Measurements from ENCODE around the gene CDKN1A.

DNA sequence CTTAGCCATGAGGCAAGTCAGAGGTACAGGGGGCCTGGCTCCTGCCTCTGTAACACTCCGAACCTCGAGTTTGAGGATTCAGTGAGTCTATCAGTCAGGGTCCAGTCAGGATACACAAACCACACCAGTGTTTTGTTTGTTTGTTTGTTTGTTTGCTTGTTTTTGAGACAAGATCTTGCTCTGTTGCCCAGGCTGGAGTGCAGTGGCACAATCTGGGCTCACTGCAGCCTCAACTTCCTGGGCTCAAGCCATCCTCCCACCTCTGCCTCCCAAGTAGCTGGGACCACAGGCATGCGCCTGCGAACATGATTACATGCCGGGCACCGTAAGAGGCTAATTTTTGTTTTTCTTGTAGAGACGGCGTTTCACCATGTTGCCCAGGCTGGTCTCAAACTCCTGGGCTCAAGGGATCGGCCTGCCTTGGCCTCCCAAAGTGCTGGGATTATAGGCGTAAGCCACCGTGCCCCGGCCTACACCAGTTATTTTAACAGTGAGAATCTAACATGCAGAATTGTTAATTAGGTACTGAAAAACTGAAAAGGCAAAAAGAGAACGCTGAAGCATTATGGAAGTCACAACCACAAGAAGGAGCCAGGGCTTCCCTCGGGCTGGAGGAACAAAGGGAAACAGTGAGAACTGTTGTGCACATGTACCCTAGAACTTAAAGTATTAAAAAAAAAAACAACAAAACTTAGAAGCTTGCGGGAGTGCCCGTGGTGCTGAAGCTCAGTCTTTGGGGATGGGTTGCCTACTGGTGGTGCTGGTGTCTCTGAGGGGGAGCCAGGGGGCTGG lies 44.0 kb upstream of the CDKN1A start:
- TF ChIP-seq, protein P1, sequence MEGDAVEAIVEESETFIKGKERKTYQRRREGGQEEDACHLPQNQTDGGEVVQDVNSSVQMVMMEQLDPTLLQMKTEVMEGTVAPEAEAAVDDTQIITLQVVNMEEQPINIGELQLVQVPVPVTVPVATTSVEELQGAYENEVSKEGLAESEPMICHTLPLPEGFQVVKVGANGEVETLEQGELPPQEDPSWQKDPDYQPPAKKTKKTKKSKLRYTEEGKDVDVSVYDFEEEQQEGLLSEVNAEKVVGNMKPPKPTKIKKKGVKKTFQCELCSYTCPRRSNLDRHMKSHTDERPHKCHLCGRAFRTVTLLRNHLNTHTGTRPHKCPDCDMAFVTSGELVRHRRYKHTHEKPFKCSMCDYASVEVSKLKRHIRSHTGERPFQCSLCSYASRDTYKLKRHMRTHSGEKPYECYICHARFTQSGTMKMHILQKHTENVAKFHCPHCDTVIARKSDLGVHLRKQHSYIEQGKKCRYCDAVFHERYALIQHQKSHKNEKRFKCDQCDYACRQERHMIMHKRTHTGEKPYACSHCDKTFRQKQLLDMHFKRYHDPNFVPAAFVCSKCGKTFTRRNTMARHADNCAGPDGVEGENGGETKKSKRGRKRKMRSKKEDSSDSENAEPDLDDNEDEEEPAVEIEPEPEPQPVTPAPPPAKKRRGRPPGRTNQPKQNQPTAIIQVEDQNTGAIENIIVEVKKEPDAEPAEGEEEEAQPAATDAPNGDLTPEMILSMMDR (IDR thresholded peaks at IDR 0.05; ENCODE audit: insufficient read depth, low read length) = no peak
- TF ChIP-seq, protein P2, sequence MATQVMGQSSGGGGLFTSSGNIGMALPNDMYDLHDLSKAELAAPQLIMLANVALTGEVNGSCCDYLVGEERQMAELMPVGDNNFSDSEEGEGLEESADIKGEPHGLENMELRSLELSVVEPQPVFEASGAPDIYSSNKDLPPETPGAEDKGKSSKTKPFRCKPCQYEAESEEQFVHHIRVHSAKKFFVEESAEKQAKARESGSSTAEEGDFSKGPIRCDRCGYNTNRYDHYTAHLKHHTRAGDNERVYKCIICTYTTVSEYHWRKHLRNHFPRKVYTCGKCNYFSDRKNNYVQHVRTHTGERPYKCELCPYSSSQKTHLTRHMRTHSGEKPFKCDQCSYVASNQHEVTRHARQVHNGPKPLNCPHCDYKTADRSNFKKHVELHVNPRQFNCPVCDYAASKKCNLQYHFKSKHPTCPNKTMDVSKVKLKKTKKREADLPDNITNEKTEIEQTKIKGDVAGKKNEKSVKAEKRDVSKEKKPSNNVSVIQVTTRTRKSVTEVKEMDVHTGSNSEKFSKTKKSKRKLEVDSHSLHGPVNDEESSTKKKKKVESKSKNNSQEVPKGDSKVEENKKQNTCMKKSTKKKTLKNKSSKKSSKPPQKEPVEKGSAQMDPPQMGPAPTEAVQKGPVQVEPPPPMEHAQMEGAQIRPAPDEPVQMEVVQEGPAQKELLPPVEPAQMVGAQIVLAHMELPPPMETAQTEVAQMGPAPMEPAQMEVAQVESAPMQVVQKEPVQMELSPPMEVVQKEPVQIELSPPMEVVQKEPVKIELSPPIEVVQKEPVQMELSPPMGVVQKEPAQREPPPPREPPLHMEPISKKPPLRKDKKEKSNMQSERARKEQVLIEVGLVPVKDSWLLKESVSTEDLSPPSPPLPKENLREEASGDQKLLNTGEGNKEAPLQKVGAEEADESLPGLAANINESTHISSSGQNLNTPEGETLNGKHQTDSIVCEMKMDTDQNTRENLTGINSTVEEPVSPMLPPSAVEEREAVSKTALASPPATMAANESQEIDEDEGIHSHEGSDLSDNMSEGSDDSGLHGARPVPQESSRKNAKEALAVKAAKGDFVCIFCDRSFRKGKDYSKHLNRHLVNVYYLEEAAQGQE (IDR thresholded peaks at IDR 0.05; ENCODE audit: insufficient replicate concordance, low read depth) = no peak
- TF ChIP-seq SPI1 (IDR thresholded peaks at IDR 0.05; ENCODE audit: borderline replicate concordance, low read depth) (no peak), POLR2AphosphoS5 (IDR thresholded peaks at IDR 0.05; ENCODE audit: low read depth) (no peak)
